SK-N-MC (cell line): ENCODE results near the gene TMEM120B.

Source experiments
- EZH2 ChIP-seq: fragments of 200-600 bp; sonication (generic); IDR thresholded peaks from one replicate; pipeline ENCODE4 v1.6.1; 2017; ENCODE audit warnings: antibody characterized with exemption
- POLR2AphosphoS5 ChIP-seq: IDR thresholded peaks from 2 replicates; pipeline ENCODE4 v1.6.1; 2012; ENCODE audit warnings: mild to moderate bottlenecking, low read depth, low read length, borderline replicate concordance

DNA sequence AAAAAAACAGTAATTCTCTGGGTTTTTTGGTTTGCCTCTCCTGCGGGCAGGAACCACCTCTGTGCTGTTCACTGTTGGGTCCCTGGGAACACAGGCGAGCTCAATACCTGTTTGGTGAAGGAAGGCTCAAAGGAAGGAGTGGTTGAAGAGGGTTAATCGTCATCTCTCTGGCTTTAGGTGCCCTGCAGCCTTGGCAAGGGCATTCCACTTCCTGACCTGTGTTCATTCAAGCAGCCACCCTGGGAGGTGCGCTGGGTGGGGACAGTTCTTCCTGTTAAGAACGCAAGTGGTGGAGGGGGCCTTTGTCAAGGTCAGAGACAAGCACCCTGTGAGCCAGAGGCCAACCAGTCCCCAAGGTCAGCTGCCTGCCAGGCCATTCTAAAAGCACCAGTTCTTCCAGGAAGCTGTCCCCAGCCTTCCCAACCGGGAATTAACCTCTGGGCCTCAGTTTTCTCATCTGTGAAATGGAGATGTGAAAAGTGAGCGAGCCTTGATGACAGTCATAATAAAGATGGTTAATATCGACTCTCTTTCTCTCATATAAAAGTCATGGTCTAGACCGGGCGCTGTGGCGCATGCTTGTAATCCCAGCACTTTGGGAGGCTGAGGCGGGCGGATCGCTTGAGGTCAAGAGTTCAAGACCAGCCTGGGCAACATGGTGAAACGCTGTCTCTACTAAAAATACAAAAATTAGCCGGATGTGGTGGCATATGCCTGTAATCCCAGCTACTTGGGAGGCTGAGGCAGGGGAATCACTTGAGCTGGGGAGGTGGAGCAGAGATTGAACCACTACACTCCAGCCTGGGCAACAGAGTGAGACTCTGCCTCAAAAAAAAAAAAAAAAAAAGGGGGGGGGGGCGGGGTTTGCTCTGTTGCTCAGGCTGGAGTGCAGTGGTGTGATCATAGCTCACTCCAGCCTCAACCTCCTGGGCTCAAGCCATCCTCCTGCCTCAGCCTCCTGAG, 74.8 kb downstream of the TMEM120B start:
- TF ChIP-seq EZH2 (no peak), POLR2AphosphoS5 (no peak)
